ENCODE data around the gene PTAR1. TPM values are rescaled to one million over a fixed set of nuclear protein-coding genes. Genes with fewer than 3 reads are reported as not detected.

The PTAR1 gene
- total RNA-seq, 1 donor from 2014 or later, result 52.9 TPM

DNA sequence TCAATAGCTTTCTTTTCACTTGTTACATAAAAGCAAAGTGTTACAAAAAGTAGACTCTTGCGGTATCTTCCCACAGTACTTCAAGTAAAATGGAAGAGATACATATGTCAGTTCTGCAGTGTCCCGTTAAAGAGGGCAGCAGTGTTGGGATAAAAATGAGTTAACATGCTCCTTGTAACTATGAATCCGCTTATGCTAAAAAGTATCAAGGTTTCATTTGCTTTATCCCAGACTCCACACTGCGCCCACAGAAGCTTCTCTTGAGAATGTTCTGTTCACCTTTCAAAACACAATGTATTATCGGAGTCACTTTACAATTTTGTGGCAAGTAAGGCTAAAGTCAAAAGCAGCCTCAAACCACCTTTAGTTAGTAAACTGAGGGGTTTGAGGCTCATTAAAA is 790 bp downstream of the PTAR1 start:
- TF ChIP-seq, protein P1, sequence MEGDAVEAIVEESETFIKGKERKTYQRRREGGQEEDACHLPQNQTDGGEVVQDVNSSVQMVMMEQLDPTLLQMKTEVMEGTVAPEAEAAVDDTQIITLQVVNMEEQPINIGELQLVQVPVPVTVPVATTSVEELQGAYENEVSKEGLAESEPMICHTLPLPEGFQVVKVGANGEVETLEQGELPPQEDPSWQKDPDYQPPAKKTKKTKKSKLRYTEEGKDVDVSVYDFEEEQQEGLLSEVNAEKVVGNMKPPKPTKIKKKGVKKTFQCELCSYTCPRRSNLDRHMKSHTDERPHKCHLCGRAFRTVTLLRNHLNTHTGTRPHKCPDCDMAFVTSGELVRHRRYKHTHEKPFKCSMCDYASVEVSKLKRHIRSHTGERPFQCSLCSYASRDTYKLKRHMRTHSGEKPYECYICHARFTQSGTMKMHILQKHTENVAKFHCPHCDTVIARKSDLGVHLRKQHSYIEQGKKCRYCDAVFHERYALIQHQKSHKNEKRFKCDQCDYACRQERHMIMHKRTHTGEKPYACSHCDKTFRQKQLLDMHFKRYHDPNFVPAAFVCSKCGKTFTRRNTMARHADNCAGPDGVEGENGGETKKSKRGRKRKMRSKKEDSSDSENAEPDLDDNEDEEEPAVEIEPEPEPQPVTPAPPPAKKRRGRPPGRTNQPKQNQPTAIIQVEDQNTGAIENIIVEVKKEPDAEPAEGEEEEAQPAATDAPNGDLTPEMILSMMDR (conservative IDR thresholded peaks at IDR 0.05), result no peak
- peaks cover 7% of the 10 kb centered on the region for H3K36me3 Mint-ChIP-seq
- peak overlapping the region; percentile 96 for H3K4me3 Mint-ChIP-seq
- H3K27ac Mint-ChIP-seq, result peak overlapping the region; percentile 92
- H3K4me1 Mint-ChIP-seq (ENCODE audit: unreplicated experiment), result peaks cover 17% of the 10 kb centered on the region
- no peak for DNase-seq (ENCODE audit: extremely low spot score, unreplicated experiment)
- H3K27me3 Mint-ChIP-seq, result no peaks in the 10 kb centered on the region
- no peaks in the 10 kb centered on the region for H3K9me3 Mint-ChIP-seq

DNA sequence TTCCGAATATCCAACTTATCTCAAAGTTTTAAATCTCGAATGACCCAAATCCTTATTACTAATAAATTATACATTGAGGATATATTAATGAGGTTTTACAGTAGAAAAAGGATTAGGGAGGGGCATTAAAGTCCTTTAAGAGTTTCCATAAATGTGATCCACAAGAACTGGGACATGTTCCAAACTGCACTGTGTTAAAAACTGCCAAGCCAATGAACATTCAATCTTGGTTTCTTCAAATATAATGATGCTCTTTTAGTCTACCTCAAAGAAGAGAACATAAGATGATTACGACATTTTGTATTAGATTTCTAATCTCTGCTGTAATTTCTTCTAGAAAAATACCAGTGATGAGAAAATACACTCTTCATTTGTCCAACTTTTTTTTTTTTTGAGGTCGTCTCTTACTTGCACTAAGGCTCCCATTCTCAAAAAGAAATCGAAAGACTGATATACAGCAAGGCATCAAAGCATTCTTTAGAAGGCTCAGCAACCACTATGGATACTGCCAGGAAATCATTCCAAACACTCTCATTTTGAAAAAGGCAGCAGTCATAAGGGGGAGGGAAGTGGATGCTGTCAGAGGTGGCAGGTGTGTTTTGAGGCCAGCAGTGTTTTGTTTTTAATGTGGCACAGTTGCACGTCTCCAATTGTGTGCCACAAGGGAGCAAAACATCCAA is 1.7 kb downstream of the PTAR1 start:
- H3K27ac Mint-ChIP-seq, result peak overlapping the region; percentile 27
- no peaks in the 10 kb centered on the region for H3K27me3 Mint-ChIP-seq
- no peaks in the 10 kb centered on the region for H3K9me3 Mint-ChIP-seq
- H3K36me3 Mint-ChIP-seq, result peaks cover 7% of the 10 kb centered on the region
- TF ChIP-seq, protein P1 (conservative IDR thresholded peaks at IDR 0.05), result no peak
- peaks cover 21% of the 10 kb centered on the region for H3K4me1 Mint-ChIP-seq (ENCODE audit: unreplicated experiment)
- H3K4me3 Mint-ChIP-seq, result peak overlapping the region; percentile 79
- no peak for DNase-seq (ENCODE audit: extremely low spot score, unreplicated experiment)

DNA sequence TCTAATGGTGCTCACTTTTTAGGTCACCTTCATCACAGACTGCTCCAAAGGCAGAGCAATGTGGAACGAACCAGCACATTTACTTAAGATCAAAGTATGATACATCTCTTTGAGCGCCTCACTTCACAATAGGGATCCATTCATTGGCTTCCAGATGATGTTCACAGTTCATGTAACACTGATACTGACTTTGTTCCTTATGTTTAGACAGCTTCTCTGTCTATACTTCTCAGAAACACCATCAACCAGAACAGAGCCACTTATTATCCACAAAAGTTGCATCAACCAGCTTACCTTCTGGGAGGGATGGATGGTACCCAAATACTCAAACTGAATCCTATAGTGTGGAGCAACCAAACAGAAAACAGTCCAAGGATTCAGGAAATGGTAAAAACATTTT is 4.6 kb downstream of the PTAR1 start:
- Mint-ChIP-seq H3K4me1 (ENCODE audit: unreplicated experiment) (peaks cover 33% of the 10 kb centered on the region), H3K27ac (no peak overlapping the region), H3K27me3 (no peaks in the 10 kb centered on the region), H3K36me3 (peaks cover 12% of the 10 kb centered on the region), H3K4me3 (no peak overlapping the region), H3K9me3 (no peaks in the 10 kb centered on the region)
- no peak for DNase-seq (ENCODE audit: extremely low spot score, unreplicated experiment)
- TF ChIP-seq, protein P1 (conservative IDR thresholded peaks at IDR 0.05), result no peak

DNA sequence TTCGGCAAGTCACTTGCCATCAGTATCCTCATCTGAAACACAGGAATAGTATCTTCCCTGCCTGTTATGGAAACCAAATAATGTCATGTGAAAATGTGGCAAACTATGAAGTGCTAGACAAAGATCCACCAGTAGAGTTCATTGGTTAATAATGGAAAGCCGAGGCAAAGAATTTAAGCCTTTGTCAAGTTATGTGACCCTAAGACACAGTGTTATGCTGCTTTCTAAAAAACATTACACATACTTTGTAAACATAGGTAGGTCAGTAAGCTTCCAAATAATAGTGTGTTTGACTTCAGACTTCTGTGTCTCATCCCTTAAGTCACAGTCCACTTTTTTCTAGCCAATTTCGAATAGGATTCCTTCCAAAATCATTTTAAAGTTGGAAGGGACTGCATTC is 6.0 kb downstream of the PTAR1 start:
- Mint-ChIP-seq H3K27me3 (no peaks in the 10 kb centered on the region), H3K4me3 (no peak overlapping the region), H3K4me1 (ENCODE audit: unreplicated experiment) (peaks cover 33% of the 10 kb centered on the region), H3K36me3 (peaks cover 12% of the 10 kb centered on the region), H3K27ac (no peak overlapping the region), H3K9me3 (no peaks in the 10 kb centered on the region)
- TF ChIP-seq, protein P1 (conservative IDR thresholded peaks at IDR 0.05), result no peak
- no peak for DNase-seq (ENCODE audit: extremely low spot score, unreplicated experiment)

DNA sequence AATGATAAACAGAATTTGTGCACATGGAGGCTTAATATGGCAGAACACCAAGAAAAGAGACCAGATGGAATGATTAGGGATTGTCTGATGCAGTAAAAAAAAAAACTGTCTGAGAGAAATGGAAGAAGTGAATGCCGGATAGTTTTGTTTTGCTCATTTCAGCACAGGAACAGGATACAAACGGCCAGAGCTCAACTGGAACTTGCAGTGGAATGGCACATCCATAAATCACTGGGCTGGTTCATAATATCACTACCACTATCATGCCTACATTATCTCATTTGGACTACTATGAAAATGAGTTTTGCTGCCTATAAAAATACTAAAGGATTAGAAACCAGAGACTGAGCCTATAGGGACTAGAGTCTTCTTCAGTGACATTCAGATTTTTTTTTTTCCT is 9.7 kb downstream of the PTAR1 start:
- Mint-ChIP-seq H3K4me1 (ENCODE audit: unreplicated experiment) (peaks cover 26% of the 10 kb centered on the region), H3K36me3 (peaks cover 26% of the 10 kb centered on the region), H3K27me3 (no peaks in the 10 kb centered on the region), H3K9me3 (no peaks in the 10 kb centered on the region), H3K27ac (no peak overlapping the region), H3K4me3 (no peak overlapping the region)
- TF ChIP-seq, protein P1 (conservative IDR thresholded peaks at IDR 0.05), result no peak
- DNase-seq (ENCODE audit: extremely low spot score, unreplicated experiment), result no peak

All from type B pancreatic cell (in vitro differentiated cells).